K562 (cell line): ENCODE measurements around the gene CPZ. TPM values are rescaled to one million over a fixed set of nuclear protein-coding genes. Genes with fewer than 3 reads are reported as not detected.
"Not testable (repeated sequence)": the region's sequence is repeated elsewhere in the genome, so short reads cannot be mapped to it uniquely, and the experiment has no call there.

Experiments used
- ATAC-seq: fragments of 200-7000 bp; cut with Tn5 transposase; 3 replicates; pipeline ENCODE4 v1.9.1; 2020; ENCODE audit warnings: moderate library complexity
- BruUV-seq: library from RNA; stranded (reverse); fragments of 400-500 nt; replicated peaks from 2 replicates; lab custom pipeline; 2021; lab: Mats Ljungman, UMichigan
- CTCF ChIA-PET: fragments of 300-600 bp; formaldehyde crosslinking; extraction: SDS; loops from one replicate; lab custom pipeline; 2021; ENCODE audit warnings: low intra/inter-chr PET ratio; lab: Yijun Ruan, JAX
- POLR2A ChIA-PET: fragments of 300-600, 350-650 bp; sonication (Branson Sonifier 250); formaldehyde crosslinking; extraction: SDS; loops from one replicate; lab custom pipeline; 2021; ENCODE audit warnings: antibody characterized with exemption, inconsistent platforms; lab: Yijun Ruan, JAX
- DNase-seq, 4 experiments: peaks; one replicate each; pipeline versions ENCODE4 v3.0.0 to v3.0.0-alpha.2; 2011 to 2018; ENCODE audit warnings: low spot score in 3 of 4, mixed read lengths in 3 of 4; ENCODE audit errors: extremely low read depth in 1 of 4
- FAIRE-seq: peaks from 2 replicates; lab custom pipeline; 2011; peaks lifted over from hg19 to GRCh38; lab: Jason Lieb, UNC
- H2AFZ ChIP-seq: 2 replicates; pipeline ENCODE4 v1.6.0; 2011; ENCODE audit warnings: low read depth, low read length, control low read depth, inconsistent platforms
- H3K27ac ChIP-seq: fragments of 200-600 bp; 3 replicates; pipeline ENCODE4 v1.8.0; 2011; ENCODE audit warnings: low read depth, mild to moderate bottlenecking, control low read depth, inconsistent platforms, low read length, moderate library complexity, mixed read lengths; ENCODE audit errors: extremely low read depth
- H3K27me3 ChIP-seq, 2 experiments: fragments of 300-600 bp in 1 of 2; 2 replicates in 1 of 2; 3 replicates in 1 of 2; pipeline versions ENCODE4 v1.6.0 to v1.8.0; 2011; ENCODE audit warnings: inconsistent platforms in 2 of 2, low read length in 2 of 2, mild to moderate bottlenecking in 1 of 2, mixed read lengths in 1 of 2, moderate library complexity in 1 of 2; ENCODE audit not compliant: control insufficient read depth in 2 of 2, insufficient read depth in 2 of 2
- H3K36me3 ChIP-seq: fragments of 300-600 bp; 3 replicates; pipeline ENCODE4 v1.8.0; 2011; ENCODE audit warnings: mild to moderate bottlenecking, low read length, inconsistent platforms; ENCODE audit not compliant: control insufficient read depth, insufficient read depth
- H3K4me1 ChIP-seq, 2 experiments: fragments of 200-600 bp in 1 of 2; replicated peaks in 1 of 2; 2 replicates in 1 of 2; 3 replicates in 1 of 2; pipeline versions ENCODE4 v1.5.1 to v1.8.0; 2011; ENCODE audit warnings: inconsistent platforms in 2 of 2, low read length in 2 of 2, mild to moderate bottlenecking in 1 of 2, mixed read lengths in 1 of 2, moderate library complexity in 1 of 2; ENCODE audit not compliant: control insufficient read depth in 2 of 2, insufficient read depth in 2 of 2
- H3K4me2 ChIP-seq: 2 replicates; pipeline ENCODE4 v1.6.1; 2011; ENCODE audit warnings: low read length, control low read depth, inconsistent platforms, mixed read lengths; ENCODE audit not compliant: insufficient read depth
- H3K4me3 ChIP-seq: fragments of 200-600 bp; sonication (generic), shearing (Covaris generic); 2 replicates; pipeline ENCODE4 v1.5.1; 2016; ENCODE audit warnings: control low read depth, inconsistent platforms
- H3K79me2 ChIP-seq: fragments of 200-600 bp; 3 replicates; pipeline ENCODE4 v1.8.0; 2011; ENCODE audit warnings: low read length, inconsistent platforms; ENCODE audit not compliant: control insufficient read depth, insufficient read depth
- H3K9ac ChIP-seq, 2 experiments: 2 replicates each; pipeline versions ENCODE4 v1.6.0 to v1.6.1; 2011; ENCODE audit warnings: low read depth in 2 of 2, low read length in 2 of 2, control low read depth in 1 of 2, inconsistent platforms in 1 of 2, mild to moderate bottlenecking in 1 of 2, mixed read lengths in 1 of 2; ENCODE audit not compliant: insufficient read depth in 1 of 2
- H3K9me1 ChIP-seq: one replicate; pipeline ENCODE4 v1.6.0; 2011; ENCODE audit warnings: inconsistent platforms, mild to moderate bottlenecking, low read length, moderate library complexity; ENCODE audit not compliant: control insufficient read depth, insufficient read depth
- H3K9me3 ChIP-seq: replicated peaks from 2 replicates; pipeline ENCODE4 v1.5.1; 2011; ENCODE audit warnings: low read depth, low read length, inconsistent platforms; ENCODE audit not compliant: control insufficient read depth, insufficient read depth
- H4K20me1 ChIP-seq: replicated peaks from 2 replicates; pipeline ENCODE4 v1.6.1; 2011; ENCODE audit warnings: low read length, inconsistent platforms, mixed read lengths; ENCODE audit not compliant: control insufficient read depth, insufficient read depth
- WGBS: fragments of 100-300 bp; shearing (Covaris generic); methylation state at CpG from one replicate; pipeline ENCODE4 v1.1.6; 2016; ENCODE audit warnings: low coverage, mixed read lengths; ENCODE audit not compliant: insufficient coverage; ENCODE audit errors: missing lambda C conversion rate; 5-methylcytosine and 5-hydroxymethylcytosine counted together
- in situ Hi-C: fragments of 300-500 bp; cut with MboI; formaldehyde crosslinking; loops from 4 replicates; pipeline ENCODE4 v1.15.0; 2018; ENCODE audit warnings: inconsistent platforms, mixed read lengths
- intact Hi-C: fragments of 100-400 bp; cut with micrococcal nuclease; formaldehyde crosslinking; loops from 2 replicates; pipeline ENCODE4 v1.14.2; 2022
- polyA plus RNA-seq, 8 experiments: library from polyadenylated mRNA; depleted of rRNA in 4 of 8; stranded (reverse) in 5 of 8; unstranded in 3 of 8; fragments of >200 nt; fragmentation: Nextera tagmentation in 2 of 8; fragmentation: Illumina TruSeq in 1 of 8; extraction: Ambion mirVana in 2 of 8; extraction: Trizol in 1 of 8; gene quantifications; 2 replicates each; pipeline versions ENCODE4 v1.2.1 to v1.2.3, GENCODE V29; 2011 to 2014; ENCODE audit warnings: inconsistent platforms in 1 of 8, missing spikeins in 1 of 8
- total RNA-seq, 7 experiments: library from RNA; depleted of rRNA in 6 of 7; stranded (reverse); fragments of >200 nt in 6 of 7; fragmentation: Illumina TruSeq in 2 of 7; extraction: Trizol in 2 of 7; gene quantifications; 2 replicates each; pipeline versions ENCODE4 v1.2.1 to v1.2.3, GENCODE V29; 2011 to 2021; ENCODE audit warnings: low replicate concordance in 1 of 7

The CPZ gene
- total and polyA plus RNA-seq, 9 of the 15 experiments (the other 6 are each of a cell fraction or from before 2014, with no cell fraction given): 0.06 to 2.2 (median 1.2) TPM; not detected in 1

- H3K4me3 ChIP-seq, ATAC-seq, in situ Hi-C loops, H3K79me2 ChIP-seq, BruUV-seq, intact Hi-C loops, H3K4me2 ChIP-seq, FAIRE-seq, H3K36me3 ChIP-seq, H2AFZ ChIP-seq, H3K9me3 ChIP-seq, H3K27me3 ChIP-seq, H3K4me1 ChIP-seq, CTCF ChIA-PET, DNase-seq, H3K9me1 ChIP-seq, H3K9ac ChIP-seq, H3K27ac ChIP-seq, POLR2A ChIA-PET, H4K20me1 ChIP-seq: not testable (repeated sequence)
- WGBS: 13% methylated on average over 4 of the region's 6 CpGs
Observed at GRCh38 chr4:8631896-8632295, 39.3 kb downstream of the CPZ start.

- intact Hi-C loops, H3K4me1 ChIP-seq, H3K27ac ChIP-seq, H4K20me1 ChIP-seq, H3K9me1 ChIP-seq, CTCF ChIA-PET, H3K4me3 ChIP-seq, POLR2A ChIA-PET, FAIRE-seq, H3K9ac ChIP-seq, BruUV-seq, H3K36me3 ChIP-seq, ATAC-seq, H3K4me2 ChIP-seq, H2AFZ ChIP-seq, H3K9me3 ChIP-seq, H3K79me2 ChIP-seq, in situ Hi-C loops, DNase-seq: not testable (repeated sequence)
- 0% methylated on average over 6 of the region's 11 CpGs for WGBS
- peaks cover 0 to 10% of the 10 kb centered on the region in 2 experiments; a peak in 2 of 5 replicates for H3K27me3 ChIP-seq
Observed at GRCh38 chr4:8634773-8635172, 42.2 kb downstream of the CPZ start.

- DNase-seq, H3K36me3 ChIP-seq, FAIRE-seq, in situ Hi-C loops, POLR2A ChIA-PET, H2AFZ ChIP-seq, H3K4me3 ChIP-seq, H3K9me3 ChIP-seq, H3K4me2 ChIP-seq, intact Hi-C loops, H3K27ac ChIP-seq, CTCF ChIA-PET, H4K20me1 ChIP-seq, H3K79me2 ChIP-seq, H3K9ac ChIP-seq, H3K9me1 ChIP-seq, BruUV-seq, H3K4me1 ChIP-seq: not testable (repeated sequence)
- H3K27me3 ChIP-seq: peaks cover 9 to 23% of the 10 kb centered on the region in 2 experiments; a peak in 4 of 5 replicates
- ATAC-seq: peak; percentile 96
- WGBS: no CpG with 5 or more reads among the region's 29 CpGs
Observed at GRCh38 chr4:8635897-8636554, 43.5 kb downstream of the CPZ start.
